A549 (cell line): ENCODE measurements around the gene AXIN2.

Source experiments
- CHD4 ChIP-seq: fragments of 200-600 bp; sonication (generic); IDR thresholded peaks from 2 replicates; pipeline ENCODE4 v1.6.1; 2016; ENCODE audit warnings: antibody characterized with exemption, mild to moderate bottlenecking, borderline replicate concordance
- EHMT2 ChIP-seq: fragments of 200-600 bp; sonication (generic); IDR thresholded peaks from 2 replicates; pipeline ENCODE4 v1.6.1; 2016; ENCODE audit warnings: antibody characterized with exemption, low read depth, mild to moderate bottlenecking, moderate library complexity
- EP300 ChIP-seq, 2 experiments: fragments of >200 bp; sonication (Bioruptor Twin); formaldehyde crosslinking; IDR thresholded peaks; 2 replicates in 1 of 2; 3 replicates in 1 of 2; pipeline ENCODE4 v1.6.1; 2016 to 2017
- GATA3 ChIP-seq: IDR thresholded peaks from 2 replicates; pipeline ENCODE4 v1.6.1; 2012; ENCODE audit warnings: borderline replicate concordance
- JUNB ChIP-seq: fragments of >200 bp; sonication (Bioruptor Twin); formaldehyde crosslinking; IDR thresholded peaks from 2 replicates; pipeline ENCODE4 v1.6.1; 2016
- MAZ ChIP-seq: fragments of 150-350 bp; IDR thresholded peaks from 2 replicates; pipeline ENCODE4 v1.6.1; 2014; ENCODE audit warnings: antibody characterized with exemption, low read depth, low read length, borderline replicate concordance
- MYC ChIP-seq: IDR thresholded peaks from 2 replicates; pipeline ENCODE4 v1.6.1; 2012; ENCODE audit warnings: mild to moderate bottlenecking, inconsistent platforms, low read length, improper control_type of control experiment, borderline replicate concordance
- RAD21 ChIP-seq, 2 experiments: fragments of >200 bp in 1 of 2; sonication (Bioruptor Twin) in 1 of 2; formaldehyde crosslinking in 1 of 2; IDR thresholded peaks in 1 of 2; conservative IDR thresholded peaks in 1 of 2; 2 replicates in 1 of 2; 3 replicates in 1 of 2; pipeline ENCODE4 v1.6.1; 2012 to 2018; ENCODE audit warnings: inconsistent platforms in 1 of 2
- TF ChIP-seq, protein P1 (sequence below): IDR thresholded peaks from 2 replicates; pipeline ENCODE4 v1.6.1; 2012
- TF ChIP-seq, protein P2 (sequence below): fragments of >200 bp; sonication (Bioruptor Twin); formaldehyde crosslinking; IDR thresholded peaks from 3 replicates; pipeline ENCODE4 v1.5.1; 2016
- TF ChIP-seq, protein P3 (sequence below): fragments of 200-600 bp; sonication (generic); IDR thresholded peaks from 2 replicates; pipeline ENCODE4 v1.6.1; 2016; ENCODE audit warnings: antibody characterized with exemption, mild to moderate bottlenecking, moderate library complexity

- TF ChIP-seq EHMT2 = no peak
- TF ChIP-seq, protein P1, sequence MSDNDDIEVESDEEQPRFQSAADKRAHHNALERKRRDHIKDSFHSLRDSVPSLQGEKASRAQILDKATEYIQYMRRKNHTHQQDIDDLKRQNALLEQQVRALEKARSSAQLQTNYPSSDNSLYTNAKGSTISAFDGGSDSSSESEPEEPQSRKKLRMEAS = no peak
- TF ChIP-seq RAD21 (conservative IDR thresholded peaks at IDR 0.05 in 1 of 2, IDR thresholded peaks at IDR 0.05 in 1 of 2) = no peak
- TF ChIP-seq EP300 (IDR thresholded peaks at IDR 0.05) = no peak
- TF ChIP-seq, protein P2, sequence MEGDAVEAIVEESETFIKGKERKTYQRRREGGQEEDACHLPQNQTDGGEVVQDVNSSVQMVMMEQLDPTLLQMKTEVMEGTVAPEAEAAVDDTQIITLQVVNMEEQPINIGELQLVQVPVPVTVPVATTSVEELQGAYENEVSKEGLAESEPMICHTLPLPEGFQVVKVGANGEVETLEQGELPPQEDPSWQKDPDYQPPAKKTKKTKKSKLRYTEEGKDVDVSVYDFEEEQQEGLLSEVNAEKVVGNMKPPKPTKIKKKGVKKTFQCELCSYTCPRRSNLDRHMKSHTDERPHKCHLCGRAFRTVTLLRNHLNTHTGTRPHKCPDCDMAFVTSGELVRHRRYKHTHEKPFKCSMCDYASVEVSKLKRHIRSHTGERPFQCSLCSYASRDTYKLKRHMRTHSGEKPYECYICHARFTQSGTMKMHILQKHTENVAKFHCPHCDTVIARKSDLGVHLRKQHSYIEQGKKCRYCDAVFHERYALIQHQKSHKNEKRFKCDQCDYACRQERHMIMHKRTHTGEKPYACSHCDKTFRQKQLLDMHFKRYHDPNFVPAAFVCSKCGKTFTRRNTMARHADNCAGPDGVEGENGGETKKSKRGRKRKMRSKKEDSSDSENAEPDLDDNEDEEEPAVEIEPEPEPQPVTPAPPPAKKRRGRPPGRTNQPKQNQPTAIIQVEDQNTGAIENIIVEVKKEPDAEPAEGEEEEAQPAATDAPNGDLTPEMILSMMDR = no peak
- TF ChIP-seq, protein P3, sequence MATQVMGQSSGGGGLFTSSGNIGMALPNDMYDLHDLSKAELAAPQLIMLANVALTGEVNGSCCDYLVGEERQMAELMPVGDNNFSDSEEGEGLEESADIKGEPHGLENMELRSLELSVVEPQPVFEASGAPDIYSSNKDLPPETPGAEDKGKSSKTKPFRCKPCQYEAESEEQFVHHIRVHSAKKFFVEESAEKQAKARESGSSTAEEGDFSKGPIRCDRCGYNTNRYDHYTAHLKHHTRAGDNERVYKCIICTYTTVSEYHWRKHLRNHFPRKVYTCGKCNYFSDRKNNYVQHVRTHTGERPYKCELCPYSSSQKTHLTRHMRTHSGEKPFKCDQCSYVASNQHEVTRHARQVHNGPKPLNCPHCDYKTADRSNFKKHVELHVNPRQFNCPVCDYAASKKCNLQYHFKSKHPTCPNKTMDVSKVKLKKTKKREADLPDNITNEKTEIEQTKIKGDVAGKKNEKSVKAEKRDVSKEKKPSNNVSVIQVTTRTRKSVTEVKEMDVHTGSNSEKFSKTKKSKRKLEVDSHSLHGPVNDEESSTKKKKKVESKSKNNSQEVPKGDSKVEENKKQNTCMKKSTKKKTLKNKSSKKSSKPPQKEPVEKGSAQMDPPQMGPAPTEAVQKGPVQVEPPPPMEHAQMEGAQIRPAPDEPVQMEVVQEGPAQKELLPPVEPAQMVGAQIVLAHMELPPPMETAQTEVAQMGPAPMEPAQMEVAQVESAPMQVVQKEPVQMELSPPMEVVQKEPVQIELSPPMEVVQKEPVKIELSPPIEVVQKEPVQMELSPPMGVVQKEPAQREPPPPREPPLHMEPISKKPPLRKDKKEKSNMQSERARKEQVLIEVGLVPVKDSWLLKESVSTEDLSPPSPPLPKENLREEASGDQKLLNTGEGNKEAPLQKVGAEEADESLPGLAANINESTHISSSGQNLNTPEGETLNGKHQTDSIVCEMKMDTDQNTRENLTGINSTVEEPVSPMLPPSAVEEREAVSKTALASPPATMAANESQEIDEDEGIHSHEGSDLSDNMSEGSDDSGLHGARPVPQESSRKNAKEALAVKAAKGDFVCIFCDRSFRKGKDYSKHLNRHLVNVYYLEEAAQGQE = no peak
- no peak for TF ChIP-seq MAZ
- TF ChIP-seq CHD4 = no peak
- no peak for TF ChIP-seq JUNB
- no peak for TF ChIP-seq MYC
- TF ChIP-seq GATA3 = no peak
These were observed 37.3 kb upstream of the AXIN2 start for GRCh38 chr17:65598746-65599145.
